ENCODE data around the gene ST6GALNAC4.

The ST6GALNAC4 gene

DNA sequence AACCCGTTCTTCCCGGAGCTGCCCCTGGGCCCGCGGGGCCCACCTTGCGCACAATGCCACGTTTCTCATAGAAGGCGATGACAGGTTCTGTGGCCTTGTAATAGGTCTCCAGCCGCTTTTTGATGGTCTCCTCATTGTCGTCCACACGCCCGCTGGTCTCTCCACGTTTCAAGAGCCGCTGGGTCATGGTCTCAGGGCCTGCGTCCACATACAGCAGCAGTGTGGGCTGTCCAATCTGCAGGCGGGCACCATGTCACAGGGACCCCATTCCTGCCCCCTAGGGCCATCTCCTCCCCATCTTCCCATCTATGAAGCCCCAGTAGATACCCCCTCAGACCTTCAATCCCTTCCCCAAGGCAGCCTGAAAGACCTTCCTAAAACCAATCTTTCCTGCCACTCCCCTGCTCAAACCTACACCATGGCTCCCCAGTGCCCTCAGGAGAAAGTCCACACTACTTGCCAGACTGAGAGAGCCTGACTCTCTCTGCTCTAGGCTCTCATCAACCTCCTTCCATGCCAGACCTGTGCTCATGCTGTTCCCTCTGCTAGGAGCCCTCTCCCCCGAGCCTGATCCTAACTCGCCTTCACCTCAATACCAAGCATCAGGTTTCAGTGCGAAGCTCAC lies 48.5 kb downstream of the ST6GALNAC4 start:
- DNase-seq = no peak

DNA sequence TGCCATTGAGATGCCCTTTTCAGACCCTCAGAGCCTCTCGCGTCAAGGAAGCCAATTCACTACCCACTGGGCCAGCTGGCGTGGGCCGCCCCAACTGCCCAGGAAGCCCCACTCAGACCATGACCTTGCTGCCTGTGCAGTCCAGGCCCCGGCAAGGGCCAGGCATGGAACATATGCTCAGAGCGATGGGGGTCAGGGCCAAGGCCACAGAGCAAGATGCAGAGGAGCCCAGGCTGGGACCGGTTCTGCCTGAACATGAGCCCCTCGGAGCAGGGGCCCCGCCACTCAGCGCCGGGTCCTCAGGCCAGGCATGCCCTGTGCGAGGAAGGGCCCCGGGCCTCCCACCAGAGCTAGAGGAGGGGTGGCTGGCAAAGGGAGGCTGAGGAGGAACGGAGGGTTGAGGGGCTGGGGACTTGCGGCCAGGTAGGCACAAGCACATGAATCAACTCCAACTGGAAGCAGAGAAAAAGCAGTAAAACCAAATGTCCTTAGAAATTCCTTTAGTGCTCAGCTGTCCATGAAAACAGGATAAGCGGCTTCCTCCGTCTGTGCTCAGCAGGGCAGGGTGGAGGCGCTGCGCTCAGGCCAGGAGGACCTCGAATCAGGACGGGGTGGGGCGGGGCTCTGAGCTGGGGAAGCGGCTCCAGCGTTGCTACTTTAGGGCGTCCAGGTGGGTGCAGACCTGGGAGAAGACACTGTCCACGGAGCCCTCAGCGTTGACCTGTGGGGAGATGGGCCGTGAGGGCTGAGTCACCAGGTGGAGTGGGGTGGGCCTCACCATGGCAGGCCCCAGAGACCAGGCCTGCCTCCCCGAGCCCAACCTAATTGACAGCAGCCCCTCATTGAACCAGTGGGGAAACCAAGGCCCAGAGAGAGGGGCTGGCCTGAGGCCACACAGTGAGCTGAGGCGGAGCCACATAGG lies 49.2 kb downstream of the ST6GALNAC4 start:
- DNase-seq = no peak

DNA sequence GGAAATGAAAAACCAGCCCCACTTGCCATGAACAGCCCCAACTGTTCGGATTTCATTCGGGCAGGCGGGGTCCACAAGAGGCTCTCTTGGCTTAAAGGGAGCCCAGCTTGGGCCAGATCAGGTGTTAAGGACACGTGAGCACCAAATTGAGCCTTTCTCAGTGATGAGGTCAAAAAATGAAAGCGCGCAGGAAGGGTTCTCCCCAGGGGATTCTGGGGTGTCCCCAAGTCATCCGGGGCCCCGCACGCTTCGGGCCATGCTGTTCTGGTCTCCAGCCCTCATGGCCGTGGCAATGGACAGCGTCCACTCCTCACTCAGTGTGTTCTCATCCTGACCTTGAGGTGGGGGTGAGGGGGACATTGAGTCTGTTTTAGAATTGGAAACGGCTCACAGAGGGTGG lies 50.3 kb downstream of the ST6GALNAC4 start:
- DNase-seq = no peak

DNA sequence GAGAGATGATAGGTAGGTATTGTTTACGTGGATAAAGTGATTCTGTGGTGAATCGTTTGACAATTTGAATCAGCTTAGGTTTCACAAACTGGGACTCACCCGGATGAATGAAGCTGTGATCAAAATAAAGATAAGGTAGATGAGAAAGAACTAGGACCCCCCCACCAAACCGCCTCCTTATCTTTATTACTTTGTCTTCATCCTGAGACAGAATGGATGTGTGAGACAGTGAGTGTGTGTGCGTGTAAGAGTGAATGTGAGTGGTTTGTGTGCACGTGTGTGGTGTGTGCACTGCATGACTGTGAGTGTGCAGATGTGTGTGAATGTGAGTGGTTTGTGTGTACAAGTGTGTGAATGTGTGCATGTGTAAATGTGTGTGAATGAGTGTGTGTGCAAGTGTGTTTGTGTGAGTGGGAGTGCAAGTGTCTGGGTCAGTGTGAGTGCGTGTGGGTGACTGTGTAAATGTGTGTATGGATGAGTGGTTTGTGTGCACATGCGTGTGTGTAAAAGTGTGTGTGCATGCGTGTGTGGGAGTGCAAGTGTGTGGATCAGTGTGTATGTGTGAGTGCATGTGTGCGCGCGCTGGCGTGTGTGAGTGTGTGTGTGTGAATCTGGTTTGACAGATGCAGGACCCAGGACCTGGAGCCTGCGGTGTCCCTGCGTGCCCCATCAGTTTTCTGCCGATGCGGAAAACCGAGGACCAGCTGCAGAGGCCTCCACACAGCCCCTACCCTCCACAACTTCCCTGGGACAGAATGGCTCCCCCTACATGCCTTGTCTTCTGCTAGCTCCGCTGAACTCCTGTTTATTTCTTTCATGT lies 51.0 kb downstream of the ST6GALNAC4 start:
- no peak for DNase-seq

DNA sequence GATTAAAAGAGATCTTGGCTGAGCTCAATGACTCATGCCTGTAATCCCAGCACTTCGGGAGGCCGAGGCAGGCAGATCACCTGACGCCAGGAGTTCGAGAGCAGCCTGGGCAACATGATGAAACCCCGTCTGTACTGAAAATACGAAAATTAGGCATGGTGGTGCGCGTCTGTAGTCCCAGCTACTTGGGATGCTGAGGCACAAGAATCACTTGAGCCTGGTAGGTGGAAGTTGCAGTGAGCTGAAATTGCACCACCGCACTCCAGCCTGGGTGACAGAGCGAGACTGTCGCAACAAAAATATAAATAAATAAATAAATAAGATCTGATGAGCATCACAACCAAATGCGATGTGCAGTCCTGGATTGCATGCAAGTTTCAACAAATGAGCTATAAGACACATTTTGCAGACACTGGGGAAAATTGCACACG lies 53.6 kb downstream of the ST6GALNAC4 start:
- no peak for DNase-seq

DNA sequence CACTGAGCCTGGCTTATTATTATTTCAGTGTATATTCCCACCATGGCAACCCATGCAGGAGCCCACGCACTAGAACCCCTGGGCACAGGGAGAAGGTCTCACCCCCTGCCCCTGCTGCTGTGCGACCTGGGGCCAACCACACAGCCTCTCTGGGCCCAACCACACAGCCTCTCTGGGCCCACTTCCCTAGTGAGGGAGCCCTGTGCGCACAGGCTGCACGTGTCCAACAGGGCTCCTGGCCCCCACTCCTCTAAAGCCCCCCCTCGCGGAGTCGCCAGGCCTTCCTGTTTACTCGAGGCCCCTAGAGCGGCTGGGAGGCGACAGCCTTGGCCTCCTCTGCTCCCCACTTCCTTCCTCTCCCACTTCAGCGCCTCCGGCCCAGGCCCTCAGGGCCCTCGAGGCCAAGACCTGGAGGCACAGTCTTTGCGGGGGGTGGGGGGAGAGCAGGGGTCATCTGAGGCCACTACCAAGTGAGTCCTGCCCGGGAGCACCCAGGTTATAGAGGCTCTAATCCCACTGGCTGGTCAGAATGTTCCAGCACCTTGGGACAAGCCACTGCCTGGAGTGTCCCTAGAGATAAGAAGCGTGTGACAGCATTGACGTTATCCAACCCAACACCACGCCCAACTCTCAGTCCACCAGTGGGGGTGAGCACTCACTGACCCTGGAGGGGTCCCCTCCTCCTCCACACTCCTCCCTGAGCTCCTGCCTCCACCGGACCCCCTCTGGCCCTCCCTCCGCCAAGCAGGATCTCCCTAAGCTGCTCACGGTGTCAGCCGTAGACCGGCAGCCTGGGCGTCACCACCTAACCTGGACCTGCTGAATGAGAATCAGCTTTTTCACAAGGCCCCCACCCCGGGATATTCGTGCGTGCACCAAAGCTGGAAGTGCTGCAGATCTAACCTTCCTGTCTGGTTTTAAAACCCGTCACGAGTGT lies 54.5 kb downstream of the ST6GALNAC4 start:
- DNase-seq = peak; percentile 96

DNA sequence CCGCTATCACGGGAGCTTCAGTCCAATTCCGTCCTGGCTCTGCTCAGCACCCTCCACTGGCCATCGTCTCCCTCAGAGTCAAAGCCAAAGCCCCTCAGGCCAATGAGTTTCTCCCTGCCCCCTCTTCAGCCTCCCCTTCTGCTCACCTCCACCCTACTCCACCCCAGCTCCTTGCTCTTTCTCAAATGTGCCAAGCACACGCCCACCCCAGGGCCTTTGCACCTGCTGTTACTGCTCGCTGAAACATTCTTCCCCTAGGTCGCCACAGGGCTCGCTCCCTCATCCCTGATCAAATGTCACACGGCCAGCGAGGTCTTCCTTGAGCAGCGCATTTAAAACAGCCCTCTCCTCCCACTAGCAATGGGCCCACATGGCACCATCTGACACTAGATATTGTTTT lies 56.1 kb downstream of the ST6GALNAC4 start:
- DNase-seq = no peak

DNA sequence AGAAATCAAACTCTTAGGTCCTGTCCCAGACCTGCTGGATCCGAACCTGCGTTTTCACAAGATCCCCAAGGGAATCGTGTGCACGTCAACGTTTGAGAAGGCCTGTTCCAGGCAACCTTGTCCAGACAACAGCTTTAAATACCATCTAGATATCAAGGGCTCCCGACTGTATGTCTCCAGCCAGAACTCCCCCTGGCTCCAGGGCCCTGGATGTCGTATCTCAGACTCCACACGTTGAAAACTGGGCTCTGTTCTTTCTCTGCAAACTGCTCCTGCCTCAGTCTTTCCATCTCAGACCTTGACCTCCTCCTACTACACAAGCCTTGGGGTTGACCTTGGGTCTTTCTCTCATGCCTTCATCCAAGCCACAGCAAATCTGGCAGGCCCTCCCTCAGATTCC lies 56.6 kb downstream of the ST6GALNAC4 start:
- no peak for DNase-seq

DNA sequence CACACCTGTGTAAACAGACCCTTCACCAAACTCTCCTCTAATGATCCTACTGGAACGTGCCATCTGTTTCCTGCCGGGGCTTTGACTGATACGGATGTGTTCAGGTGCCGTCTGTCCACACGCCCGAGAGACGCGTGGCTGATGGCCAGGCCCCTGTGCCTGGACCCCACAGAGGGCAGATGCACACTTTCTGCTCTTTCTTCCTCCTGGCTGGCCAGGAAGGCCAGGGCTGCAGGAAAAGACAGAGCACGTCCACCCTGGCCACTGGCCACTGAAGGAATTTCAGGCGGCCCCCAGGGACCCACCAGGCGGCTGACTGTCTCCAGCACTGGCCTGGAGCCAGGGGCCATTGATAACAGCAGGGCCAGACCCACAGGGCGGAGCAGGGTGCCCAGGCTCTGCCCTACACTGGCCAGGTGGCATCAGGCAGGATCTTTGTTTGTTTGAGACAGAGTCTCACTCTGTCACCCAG lies 58.8 kb downstream of the ST6GALNAC4 start:
- DNase-seq = no peak

All from KG1 (cell line).